Measurements from ENCODE around the gene KCNMA1. TPM values are rescaled to one million over a fixed set of nuclear protein-coding genes. Genes with fewer than 3 reads are reported as not detected.

The KCNMA1 gene
- total and polyA plus RNA-seq, 10 donors: 9.3 to 114 (median 51.5) TPM

GRCh38 chr10:77351386-77351785 is 286.2 kb downstream of the KCNMA1 start:
- no peaks in the 10 kb centered on the region for H3K9me3 ChIP-seq
- intact Hi-C loops (cut with DNase I; ENCODE audit: low total_unique reads): no loop called here
- no peaks in the 10 kb centered on the region for H3K36me3 ChIP-seq
- no peak for DNase-seq
- no peaks in the 10 kb centered on the region for H3K27me3 ChIP-seq (replicated peaks in 1 of 7)
- H3K27ac ChIP-seq: no peak overlapping the region
- H3K4me3 ChIP-seq: no peak overlapping the region
- no peaks in the 10 kb centered on the region for H3K4me1 ChIP-seq
- TF ChIP-seq POLR2AphosphoS5 (IDR thresholded peaks at IDR 0.05) (no peak), POLR2A (IDR thresholded peaks at IDR 0.05) (no peak)
- TF ChIP-seq, protein P1, sequence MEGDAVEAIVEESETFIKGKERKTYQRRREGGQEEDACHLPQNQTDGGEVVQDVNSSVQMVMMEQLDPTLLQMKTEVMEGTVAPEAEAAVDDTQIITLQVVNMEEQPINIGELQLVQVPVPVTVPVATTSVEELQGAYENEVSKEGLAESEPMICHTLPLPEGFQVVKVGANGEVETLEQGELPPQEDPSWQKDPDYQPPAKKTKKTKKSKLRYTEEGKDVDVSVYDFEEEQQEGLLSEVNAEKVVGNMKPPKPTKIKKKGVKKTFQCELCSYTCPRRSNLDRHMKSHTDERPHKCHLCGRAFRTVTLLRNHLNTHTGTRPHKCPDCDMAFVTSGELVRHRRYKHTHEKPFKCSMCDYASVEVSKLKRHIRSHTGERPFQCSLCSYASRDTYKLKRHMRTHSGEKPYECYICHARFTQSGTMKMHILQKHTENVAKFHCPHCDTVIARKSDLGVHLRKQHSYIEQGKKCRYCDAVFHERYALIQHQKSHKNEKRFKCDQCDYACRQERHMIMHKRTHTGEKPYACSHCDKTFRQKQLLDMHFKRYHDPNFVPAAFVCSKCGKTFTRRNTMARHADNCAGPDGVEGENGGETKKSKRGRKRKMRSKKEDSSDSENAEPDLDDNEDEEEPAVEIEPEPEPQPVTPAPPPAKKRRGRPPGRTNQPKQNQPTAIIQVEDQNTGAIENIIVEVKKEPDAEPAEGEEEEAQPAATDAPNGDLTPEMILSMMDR (IDR thresholded peaks at IDR 0.05 in 8 of 11, conservative IDR thresholded peaks at IDR 0.05 in 3 of 11): no peak

DNA sequence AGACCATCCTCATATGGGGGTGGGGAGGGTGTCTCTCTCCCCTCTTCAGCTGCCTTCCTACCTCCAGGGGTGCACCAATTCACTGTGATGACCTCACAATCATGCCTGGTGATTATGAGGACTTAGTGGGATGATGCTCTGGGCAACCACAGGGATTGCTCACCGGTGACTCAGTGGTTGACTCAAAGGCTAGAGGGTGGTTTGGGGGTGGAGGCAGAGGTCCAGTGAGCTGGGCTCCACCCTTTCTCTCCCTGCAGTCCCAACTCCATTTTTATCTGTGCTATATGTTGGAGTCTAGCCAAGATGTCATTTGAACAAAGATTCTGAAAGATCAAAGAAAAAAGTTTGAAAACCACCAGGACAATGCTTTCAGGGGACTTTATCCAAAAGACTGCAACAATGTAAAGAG is 286.9 kb downstream of the KCNMA1 start:
- H3K27me3 ChIP-seq (replicated peaks in 1 of 7): no peaks in the 10 kb centered on the region
- no peak for DNase-seq
- no peaks in the 10 kb centered on the region for H3K36me3 ChIP-seq
- WGBS, 5 donors: 63 to 92% (median 82%) methylated on average over 1 of the region's 1 CpG
- H3K27ac ChIP-seq: no peak overlapping the region
- intact Hi-C loops (cut with DNase I; ENCODE audit: low total_unique reads): no loop called here
- no peaks in the 10 kb centered on the region for H3K9me3 ChIP-seq
- H3K4me3 ChIP-seq: no peak overlapping the region
- H3K4me1 ChIP-seq: no peaks in the 10 kb centered on the region
- TF ChIP-seq POLR2AphosphoS5 (IDR thresholded peaks at IDR 0.05) (no peak), POLR2A (IDR thresholded peaks at IDR 0.05) (no peak)
- TF ChIP-seq, protein P1 (IDR thresholded peaks at IDR 0.05 in 8 of 11, conservative IDR thresholded peaks at IDR 0.05 in 3 of 11): no peak

- no peak overlapping the region for H3K27ac ChIP-seq
- intact Hi-C loops (cut with DNase I; ENCODE audit: low total_unique reads): no loop called here
These were observed 287.5 kb downstream of the KCNMA1 start for GRCh38 chr10:77350134-77350533.

GRCh38 chr10:77349226-77349625 is 288.4 kb downstream of the KCNMA1 start:
- no peak for DNase-seq
- H3K27me3 ChIP-seq (replicated peaks in 1 of 7): no peaks in the 10 kb centered on the region
- H3K27ac ChIP-seq: no peak overlapping the region
- H3K9me3 ChIP-seq: no peaks in the 10 kb centered on the region
- 76 to 90% (median 81%) methylated on average over 2 of the region's 2 CpGs for WGBS, 5 donors
- H3K4me1 ChIP-seq: no peaks in the 10 kb centered on the region
- intact Hi-C loops (cut with DNase I; ENCODE audit: low total_unique reads): no loop called here
- no peaks in the 10 kb centered on the region for H3K36me3 ChIP-seq
- H3K4me3 ChIP-seq: no peak overlapping the region
- no peak for TF ChIP-seq POLR2AphosphoS5 (IDR thresholded peaks at IDR 0.05)

More at GRCh38 chr10:77350134-77350533, 287.5 kb downstream of the KCNMA1 start:
- H3K9me3 ChIP-seq: no peaks in the 10 kb centered on the region
- TF ChIP-seq, protein P1 (IDR thresholded peaks at IDR 0.05 in 8 of 11, conservative IDR thresholded peaks at IDR 0.05 in 3 of 11): no peak
- TF ChIP-seq POLR2A (IDR thresholded peaks at IDR 0.05) (no peak), POLR2AphosphoS5 (IDR thresholded peaks at IDR 0.05) (no peak)
- no peaks in the 10 kb centered on the region for H3K36me3 ChIP-seq
- DNase-seq: no peak
- 86 to 100% (median 89%) methylated on average over 1 of the region's 1 CpG for WGBS, 5 donors
- H3K4me1 ChIP-seq: no peaks in the 10 kb centered on the region
- H3K4me3 ChIP-seq: no peak overlapping the region
- H3K27me3 ChIP-seq (replicated peaks in 1 of 7): no peaks in the 10 kb centered on the region

DNA sequence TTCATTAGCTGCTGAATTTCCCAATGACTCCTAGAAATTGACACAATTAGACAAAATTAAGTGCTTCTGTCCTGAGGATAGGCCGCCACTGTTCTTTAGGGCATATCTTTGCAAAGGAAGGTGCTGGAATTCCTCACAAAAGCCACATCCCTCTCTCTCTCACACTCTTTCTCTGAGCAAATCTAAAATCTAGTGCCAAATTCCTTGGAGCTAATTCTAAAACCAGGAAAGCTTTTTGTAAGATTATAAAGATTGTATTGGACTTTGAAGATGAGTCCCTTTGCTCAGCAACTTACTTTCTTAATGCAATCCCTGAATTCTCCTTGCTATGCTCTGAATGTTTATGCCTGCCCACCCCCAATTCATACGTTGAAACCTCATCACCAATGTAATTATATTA is 288.9 kb downstream of the KCNMA1 start:
- WGBS, 5 donors: 77 to 86% (median 81%) methylated on average over 2 of the region's 2 CpGs

More for the DNA sequence above, 288.9 kb downstream of the KCNMA1 start:
- TF ChIP-seq POLR2A (IDR thresholded peaks at IDR 0.05): no peak
- TF ChIP-seq, protein P1 (IDR thresholded peaks at IDR 0.05 in 8 of 11, conservative IDR thresholded peaks at IDR 0.05 in 3 of 11): no peak
- no peak for TF ChIP-seq POLR2AphosphoS5 (IDR thresholded peaks at IDR 0.05)
- H3K27ac ChIP-seq: no peak overlapping the region
- no peaks in the 10 kb centered on the region for H3K9me3 ChIP-seq
- DNase-seq: no peak
- intact Hi-C loops (cut with DNase I; ENCODE audit: low total_unique reads): no loop called here
- no peaks in the 10 kb centered on the region for H3K27me3 ChIP-seq (replicated peaks in 1 of 7)
- no peak overlapping the region for H3K4me3 ChIP-seq
- H3K4me1 ChIP-seq: no peaks in the 10 kb centered on the region
- H3K36me3 ChIP-seq: no peaks in the 10 kb centered on the region
